Measurements from ENCODE around the gene TP63.

The TP63 gene

DNA sequence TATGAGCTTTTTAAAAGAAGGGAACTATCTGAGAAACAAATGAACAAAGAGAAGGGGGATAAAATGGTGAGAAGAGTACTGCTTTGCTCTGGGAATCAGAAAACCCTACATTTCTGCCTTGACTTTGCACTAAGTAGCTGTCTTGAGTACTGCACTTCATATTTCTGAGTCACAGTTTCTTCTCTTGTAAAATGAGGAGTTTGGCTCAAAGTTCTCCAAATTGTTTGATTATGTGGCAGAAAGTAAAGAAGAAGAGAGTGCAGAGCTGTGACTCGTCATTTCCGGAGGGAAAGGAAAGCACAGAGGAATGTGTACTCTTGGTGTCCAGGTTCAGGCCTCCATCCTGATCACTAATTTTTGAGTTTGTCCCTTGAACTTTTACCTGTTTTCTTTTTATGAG, 54.7 kb downstream of the TP63 start:
- no peak for DNase-seq

DNA sequence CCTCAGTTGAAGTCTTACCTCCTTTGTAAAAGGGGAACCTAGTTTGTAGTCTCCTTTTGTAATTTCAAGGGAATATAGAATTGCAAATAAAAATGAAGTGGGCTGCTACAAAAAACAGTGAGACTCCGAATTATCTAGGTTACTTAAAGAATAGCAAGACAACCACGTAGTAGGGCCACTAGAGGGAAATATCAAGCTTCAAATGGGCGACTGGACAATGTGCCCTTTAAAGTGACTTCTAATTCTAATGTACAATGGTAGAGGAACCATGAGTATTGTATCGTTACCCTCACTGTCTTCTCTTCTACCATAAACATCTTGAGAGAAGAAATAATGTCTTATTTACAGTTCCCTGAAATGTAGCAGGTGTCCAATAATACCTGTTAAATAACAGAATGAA, 56.3 kb downstream of the TP63 start:
- DNase-seq: no peak

DNA sequence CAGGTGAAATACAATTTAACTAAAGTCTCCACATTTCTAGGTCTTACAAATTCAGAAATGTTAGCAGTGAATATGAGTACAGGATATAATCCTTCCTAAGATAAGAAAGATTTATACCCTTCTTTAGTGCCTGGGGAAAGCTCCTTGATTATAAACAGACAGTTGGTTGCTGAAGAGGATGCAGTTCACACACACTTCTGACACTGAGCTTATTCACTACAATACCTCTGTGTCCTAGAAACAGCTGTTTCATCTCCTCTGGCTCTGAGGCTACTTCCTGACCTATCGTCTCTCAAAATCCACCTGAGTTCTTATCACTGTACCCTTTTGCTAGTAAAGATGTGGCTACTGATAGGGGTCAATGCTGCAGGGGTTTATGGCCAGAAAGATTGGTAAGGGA, 57.1 kb downstream of the TP63 start:
- no peak for DNase-seq

DNA sequence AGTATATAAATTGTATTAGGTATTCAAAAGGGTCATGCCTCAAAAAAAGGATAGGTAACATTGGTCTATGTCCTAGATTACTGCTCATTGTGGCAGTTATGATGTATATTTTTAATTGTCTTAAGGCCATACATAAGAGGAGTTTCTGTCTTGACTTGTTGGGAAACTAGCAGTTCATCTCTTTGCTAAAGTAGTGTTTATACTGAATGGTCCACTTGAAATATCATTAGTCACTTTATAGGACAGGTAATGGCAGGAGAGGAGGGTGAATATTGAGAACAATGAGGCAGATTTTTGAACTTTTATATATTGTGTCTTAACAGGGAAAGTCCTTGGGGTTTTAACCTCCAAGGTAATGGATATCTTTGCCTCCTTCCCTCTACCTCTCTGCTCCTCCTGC, 58.4 kb downstream of the TP63 start:
- DNase-seq: no peak

DNA sequence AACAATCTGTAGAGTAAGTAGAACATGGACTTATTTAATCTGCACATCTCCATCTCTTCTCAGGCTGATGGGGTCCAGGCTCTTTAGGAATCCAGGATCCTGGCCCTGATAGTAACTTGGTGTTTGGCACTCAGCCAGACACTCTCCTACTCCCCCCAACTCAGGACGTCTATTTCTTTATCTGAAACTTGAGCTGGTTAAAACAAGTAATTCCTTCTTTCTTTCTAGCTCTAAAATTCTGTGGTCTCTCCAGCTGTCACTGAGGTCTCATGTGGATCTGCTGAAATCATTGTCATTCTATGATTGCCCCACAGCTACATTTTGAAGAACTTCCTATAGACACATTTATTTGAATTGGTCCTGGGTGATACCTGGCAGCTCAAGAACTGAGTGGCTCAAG, 59.0 kb downstream of the TP63 start:
- DNase-seq: no peak

DNA sequence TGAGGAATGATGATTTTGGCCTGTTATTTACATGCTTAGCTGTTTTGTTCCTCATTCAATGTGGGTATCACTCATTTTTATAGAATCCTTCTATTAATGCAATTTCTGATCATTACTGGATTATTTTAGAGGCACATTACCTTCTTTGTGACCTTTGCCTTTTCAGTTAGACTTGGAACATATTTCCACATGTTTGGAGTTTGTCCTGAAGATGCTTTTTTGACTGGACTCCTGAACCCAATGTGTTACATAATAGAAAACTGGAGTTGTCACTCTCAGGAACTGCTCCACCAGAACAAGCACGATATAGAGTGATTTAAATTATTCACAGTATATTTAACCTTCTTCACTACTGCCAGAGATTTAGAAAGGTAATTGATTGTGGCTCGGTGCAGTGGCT, 59.5 kb downstream of the TP63 start:
- no peak for DNase-seq

DNA sequence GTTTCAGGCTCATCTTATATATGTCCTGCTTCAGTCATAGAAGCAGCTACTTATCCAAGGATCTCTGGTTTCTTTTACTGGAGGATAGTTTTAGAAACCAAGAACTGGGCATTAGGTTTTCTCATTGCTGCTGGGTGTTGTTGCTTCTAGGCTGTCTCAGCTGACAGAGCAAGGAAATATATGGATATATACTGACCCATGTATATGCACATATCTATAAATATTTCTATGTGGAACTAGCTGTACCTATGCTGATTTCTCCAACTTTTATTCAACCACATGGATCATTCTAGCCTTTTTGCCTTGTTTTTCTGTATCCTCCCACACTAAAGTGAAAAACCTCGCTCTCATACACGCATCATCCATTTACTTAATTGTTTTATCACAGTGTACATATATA, 64.2 kb downstream of the TP63 start:
- DNase-seq: no peak

DNA sequence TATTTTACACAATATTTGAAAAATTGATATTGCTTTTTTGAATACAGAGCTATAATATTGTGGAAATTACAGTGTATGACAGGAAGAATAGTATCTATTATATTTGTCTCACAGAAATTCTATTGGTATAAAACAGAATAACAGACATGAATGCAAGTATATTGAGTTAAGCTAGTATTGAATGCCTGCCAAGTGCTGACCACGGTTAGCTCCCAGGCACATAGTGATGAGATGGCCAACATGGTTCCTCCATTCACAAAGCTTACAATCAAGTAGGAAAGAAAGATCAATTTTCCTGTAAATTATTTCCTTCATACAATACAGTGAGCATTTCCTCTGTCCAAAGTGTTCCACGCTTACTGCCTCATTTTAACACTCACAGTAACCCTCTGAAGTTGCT, 67.6 kb downstream of the TP63 start:
- DNase-seq: no peak

DNA sequence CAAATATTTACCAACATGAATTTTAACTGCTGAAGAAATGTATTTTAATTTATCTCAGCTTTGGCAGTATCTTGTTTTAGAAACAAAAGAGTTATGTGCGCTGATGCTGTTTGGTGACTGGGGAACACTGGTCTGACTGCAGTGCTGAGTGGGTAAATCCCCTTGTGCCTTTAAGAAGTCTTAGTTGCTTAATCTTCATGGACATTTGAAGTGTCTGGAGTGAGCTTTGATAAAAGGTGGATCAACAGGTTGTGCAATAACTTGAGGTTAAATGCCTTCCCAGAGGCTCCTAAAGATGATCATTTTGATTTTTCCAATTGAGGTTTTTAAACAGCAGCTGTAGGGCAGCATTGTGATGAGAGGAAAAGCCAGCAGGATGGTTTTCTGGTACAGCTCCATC, 68.7 kb downstream of the TP63 start:
- no peak for DNase-seq

DNA sequence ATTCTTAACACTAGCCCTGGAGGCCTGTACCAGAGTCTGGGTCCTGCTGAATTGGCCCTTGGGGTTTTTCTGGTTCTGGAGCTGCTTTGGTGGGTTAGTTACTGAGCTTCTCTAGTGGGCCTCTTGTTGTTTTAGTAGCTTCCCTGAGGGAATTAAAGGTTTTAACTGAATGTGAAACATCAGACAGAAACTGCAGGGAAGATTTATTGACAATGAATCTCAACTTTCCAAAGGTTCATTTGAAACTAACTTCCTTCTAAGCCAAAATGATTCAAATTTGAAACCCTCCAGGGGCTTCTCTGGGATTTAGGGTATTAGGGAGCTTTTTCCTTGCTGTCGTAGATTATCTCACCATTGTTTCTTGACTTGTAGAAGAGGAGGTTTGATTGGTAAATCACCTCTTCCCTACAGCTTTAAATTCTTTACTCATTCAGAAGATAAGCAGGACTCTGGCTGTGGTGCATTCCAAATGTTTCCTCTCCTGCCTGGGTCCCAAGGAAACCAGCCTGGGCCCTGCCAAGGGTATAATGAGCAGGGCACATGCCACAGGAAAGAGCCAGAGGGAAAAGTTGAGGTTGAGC, 71.0 kb downstream of the TP63 start:
- no peak for DNase-seq

DNA sequence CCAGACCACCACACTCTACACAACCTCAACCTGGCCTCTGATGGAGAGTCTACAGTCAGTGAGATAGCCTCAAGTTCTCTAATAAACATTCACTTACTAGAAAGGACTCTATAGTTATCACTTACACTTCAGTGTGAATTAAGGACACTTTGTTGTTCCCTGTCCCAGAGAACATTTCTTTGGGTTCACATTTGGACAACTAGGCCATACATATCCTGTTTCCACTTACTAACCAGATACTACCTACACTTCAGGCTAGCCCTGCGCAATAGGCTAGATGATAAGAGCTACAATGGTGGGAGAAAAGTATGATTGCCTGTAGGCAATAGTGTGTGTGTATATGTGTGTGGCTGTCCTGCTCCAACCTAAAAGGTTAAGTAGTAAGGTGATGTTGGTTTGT, 72.7 kb downstream of the TP63 start:
- DNase-seq: no peak

DNA sequence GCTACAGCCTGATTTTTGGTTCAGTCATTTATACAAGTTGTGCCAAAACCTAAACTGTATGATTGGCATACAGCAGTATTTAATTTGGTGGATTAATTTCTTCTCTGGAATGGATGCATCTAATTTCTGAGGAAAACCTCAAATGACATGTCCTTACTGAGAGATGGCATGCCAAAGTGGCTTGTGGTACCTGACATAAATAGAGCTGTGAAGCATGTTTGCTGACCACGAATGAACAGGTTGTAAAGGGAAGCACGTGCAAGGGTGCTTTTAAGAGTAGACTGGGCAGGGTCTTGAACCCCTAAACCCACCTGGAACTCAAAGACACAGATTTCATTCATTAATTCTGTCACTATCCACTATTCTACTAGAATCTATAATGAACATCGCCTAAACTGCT, 77.2 kb downstream of the TP63 start:
- DNase-seq: no peak

DNA sequence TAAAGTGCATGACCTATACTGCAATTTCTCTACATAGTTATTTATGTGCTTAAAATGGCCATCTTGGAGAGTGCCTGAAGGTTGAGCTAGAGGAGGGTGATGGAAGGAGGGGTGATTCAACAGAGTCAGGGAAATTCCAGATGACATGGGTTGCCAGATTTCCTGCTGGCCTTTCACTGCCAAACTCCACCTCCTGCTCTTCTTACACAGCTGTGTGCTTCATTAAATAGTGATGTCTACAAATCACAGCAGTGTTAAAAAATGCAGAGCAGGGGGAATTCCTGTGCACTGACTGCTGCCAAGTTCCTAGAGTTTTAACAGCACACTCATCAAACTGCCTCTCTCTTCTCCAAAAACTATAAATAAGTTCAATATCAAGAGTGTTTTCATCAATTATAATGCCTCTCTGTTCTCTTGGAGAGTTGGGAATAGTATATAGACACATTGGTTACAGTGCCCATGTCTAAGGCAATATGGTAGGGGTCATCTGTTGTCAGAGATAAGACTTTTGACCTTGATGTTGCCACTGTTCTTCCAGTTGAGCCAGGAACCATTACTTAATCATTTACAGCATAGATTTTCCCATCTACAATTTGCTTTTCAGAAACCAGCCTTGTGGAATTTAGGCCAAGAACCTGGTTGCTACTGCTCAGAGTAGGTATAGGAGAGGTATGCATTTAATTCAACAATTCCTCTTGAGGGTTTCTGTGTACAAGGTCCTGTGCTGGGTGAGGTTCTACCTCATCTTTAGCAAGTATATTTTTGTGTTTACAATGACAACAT, 79.6 kb downstream of the TP63 start:
- DNase-seq: no peak

DNA sequence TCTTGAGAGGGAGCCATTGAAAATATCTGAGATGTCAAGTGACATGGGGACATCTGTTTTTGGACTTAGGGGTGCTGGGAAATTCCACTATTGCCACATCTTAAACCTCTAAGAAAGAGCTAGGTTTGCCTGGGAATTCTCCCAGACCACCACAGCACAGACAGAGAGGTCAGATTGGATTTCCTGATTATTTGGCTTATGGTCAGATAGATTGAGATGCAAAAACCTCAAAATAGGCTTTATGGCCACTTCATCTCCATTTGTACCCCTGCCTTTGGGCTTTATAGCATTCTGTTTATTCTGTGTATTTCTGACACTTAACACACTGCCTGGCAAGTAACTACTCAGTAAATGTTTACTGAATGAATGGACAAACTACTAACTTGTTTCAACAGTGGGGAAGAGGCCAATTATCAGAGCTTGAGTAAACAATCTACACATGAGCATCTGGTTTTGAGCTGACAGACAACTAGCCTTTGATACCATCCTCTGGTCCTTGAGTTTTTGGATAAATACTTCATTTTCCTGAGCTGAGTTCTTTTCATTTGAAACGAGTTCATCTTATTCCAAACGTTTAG, 81.8 kb downstream of the TP63 start:
- DNase-seq: peak; percentile 75

DNA sequence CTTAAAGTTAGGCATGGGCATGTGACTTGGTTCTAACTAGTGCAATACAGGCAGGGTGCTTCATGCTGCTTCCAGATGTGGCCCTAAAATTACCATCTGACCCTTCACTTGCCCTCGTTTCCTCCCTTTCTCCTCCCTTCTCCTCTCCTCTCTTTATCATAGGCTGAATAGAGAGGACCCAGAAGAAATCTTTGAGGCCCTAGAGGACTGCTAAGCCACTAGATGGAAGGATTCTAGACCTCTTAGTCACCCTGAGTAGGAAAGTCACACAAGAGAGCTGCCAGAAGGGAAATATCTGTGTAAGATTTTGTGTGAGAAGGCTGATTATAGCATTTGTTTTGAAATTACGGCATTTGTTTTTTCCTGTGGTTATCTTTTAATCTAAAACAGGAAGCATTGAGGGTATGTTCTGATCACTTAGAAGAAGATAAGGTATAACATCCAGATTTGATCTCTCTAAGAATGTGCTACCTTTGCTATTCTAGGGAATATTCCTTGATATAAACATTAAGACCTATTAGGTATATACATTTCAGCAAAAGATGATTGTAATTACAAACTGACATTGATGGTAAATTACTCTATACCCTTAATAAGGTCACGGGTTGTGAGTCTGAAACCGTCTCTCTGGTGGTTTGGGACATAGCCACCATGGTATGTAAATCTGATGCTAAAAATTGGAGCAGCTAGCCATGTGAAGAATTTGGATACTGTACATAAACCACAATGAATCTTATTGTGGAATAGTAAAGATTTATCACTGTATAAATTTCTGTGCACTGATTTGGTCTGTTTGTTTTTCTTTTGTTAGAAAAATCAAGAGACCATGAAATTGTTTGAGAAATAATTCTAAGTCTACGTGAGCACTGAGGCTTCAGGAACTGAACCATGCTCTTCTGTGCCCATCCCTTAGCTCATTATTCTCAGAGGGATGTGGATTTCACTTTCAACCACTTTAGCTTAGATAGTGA, 84.1 kb downstream of the TP63 start:
- DNase-seq: no peak

DNA sequence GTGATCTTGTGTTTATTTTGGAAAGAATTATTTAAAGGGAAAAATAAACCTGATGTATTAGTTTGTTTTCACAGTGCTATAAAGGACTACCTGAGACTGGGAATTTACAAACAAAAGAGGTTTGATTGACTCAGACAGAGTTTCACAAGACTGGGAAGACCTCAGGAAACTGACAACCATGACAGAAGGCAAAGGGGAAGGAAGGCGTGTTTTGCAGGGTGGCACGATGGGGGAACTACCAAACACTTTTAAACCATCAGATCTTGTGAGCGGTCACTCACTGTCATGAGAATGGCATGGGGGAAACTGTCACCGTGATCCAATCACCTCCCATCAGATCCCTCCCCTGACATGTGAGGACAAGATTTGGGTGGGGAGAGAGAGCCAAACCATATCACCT, 87.0 kb downstream of the TP63 start:
- DNase-seq: no peak

DNA sequence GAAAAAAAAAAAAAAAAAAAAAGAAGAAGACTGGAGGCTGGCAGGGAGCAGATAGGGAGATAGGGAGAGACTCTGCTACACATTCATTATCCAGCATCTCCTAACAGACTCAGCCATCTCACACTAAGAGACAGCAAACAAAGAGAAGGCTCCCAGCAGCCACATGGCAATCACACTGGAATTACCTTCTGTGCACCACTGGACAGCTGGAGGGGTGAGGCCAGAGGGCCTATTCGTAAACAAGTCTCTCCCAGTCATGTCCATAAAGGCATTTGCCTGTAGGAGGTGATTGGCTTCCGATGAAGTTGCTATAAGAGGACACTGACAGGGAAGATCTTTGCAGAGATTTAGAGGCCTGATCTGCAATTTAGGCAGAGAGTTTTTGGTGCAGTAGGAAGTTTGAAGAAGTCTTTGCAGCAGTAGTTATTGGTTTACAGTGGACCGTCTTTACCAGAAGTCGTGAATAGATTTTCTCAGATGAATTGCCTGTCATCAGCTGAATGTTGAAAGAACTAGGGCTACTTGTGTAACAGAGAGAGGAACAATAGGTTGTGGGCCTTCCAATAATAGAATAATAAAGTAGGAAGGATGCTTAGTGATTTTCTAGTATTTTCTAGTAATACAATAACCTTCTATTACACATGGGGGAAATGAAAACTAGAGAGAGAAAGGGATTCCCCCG, 89.7 kb downstream of the TP63 start:
- no peak for DNase-seq

DNA sequence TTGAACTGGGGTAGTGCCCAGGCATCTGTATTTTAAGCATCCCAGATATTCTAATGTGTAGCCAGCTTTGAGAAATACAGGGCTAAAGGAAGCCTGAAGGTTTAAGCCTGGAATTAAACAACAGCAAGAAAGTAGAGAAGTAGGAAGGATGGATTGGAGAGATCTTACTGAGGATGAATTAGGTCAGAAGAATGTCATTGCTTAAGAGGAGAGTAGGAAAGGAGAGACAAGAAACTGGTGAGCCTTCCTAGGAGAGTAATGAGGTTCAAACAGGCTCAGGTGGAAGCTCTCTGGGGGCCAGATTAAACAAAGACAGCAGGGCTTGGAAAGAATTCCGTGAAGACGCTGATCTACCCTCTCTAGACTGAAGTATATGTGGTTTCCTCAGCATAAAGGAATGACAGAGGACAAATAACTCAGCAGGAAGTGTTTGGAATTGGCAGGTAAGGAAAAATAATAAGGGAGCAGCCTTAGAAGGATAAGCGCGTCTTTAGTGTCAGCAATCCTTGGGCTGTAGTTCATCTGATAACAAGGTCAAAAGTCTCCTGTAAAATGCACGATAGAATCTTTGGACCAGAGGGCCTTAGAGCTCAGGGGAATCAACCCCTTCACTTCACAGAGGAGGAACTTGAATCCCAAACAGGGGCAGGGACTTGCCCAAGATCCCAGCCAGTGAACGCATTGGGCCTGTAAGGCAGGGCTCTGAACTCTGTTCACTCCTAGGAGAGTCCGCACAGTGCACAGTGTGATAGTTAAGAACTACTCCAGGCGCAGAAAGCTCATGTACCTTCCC, 90.9 kb downstream of the TP63 start:
- no peak for DNase-seq

DNA sequence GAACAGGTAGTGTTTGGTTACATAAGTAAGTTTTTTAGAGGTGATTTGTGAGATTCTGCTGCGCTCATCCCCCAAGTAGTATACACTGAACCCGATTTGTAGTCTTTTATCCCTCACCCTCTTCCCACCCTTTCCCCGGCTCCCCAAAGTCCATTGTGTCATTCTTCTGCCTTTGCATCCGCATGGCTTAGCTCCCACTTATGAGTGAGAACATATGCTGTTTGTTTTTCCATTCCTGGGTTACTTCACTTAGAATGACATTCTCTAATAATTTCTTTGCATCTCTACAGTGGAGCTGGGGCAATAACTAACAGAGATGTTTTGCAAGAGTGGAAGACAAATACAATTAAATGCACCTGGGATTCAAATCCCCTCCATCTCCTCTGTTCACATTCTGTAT, 93.2 kb downstream of the TP63 start:
- DNase-seq: peak; percentile 55

DNA sequence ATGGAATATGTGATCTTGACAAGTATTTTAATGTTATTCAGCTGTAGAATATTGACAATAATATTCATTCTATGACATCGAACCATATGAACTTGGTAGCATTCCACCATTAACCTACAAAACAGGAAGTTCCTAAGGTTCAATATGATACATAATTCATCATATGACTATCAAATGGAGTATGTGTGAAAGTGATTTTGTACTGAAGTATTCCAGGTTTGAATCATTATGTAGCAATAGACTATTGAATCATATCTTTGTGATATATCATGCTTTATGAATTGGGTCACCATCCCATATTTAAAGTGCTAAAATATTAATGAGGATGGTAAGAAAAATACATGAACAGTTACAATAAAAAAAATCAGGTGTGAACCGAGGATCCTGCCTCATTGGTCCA, 95.1 kb downstream of the TP63 start:
- DNase-seq: no peak

DNA sequence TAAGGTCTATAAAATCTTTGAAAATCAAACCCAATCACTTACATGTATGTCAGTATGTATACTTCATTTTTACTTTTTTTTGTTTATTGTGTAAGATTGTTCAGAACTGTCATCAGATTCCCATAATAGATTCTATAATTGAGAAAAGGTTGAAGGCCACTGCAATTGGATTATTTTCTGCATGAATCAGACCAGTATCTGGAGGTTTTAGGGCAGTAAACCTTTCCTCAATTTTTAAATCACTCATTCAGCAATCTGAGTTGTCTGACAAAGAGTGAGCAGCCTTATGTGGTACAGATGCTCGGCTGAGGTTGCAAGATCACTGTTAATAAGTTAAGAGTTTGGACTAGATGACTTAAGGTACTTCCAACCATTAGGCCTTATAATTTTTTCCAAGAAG, 96.0 kb downstream of the TP63 start:
- DNase-seq: no peak

DNA sequence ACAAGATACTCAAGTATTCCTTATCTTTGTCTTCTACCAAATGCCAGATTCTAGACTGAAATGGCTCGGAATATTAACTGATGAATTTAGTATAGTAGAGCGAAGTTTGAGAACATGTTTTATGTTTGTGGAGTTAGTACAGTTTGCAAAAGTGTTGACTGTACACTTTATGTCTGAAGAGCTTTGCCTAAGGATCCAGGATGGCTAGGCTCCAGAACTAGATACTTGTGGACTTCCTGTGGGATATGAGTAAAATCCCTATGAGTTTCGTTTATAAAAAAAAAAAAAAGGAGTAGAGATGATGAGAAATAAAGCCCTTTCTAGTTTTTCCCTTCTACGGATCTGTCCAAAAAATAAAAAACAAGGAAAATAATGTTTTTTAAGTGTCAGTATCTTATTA, 96.7 kb downstream of the TP63 start:
- no peak for DNase-seq

All from NCI-H1436 (cell line).